ENCODE data around the gene PLB1. TPM values are rescaled to one million over a fixed set of nuclear protein-coding genes. Genes with fewer than 3 reads are reported as not detected.

The PLB1 gene
- polyA plus RNA-seq, 12 donors = 1.6 to 10.3 (median 1.9) TPM; not detected in 2

DNA sequence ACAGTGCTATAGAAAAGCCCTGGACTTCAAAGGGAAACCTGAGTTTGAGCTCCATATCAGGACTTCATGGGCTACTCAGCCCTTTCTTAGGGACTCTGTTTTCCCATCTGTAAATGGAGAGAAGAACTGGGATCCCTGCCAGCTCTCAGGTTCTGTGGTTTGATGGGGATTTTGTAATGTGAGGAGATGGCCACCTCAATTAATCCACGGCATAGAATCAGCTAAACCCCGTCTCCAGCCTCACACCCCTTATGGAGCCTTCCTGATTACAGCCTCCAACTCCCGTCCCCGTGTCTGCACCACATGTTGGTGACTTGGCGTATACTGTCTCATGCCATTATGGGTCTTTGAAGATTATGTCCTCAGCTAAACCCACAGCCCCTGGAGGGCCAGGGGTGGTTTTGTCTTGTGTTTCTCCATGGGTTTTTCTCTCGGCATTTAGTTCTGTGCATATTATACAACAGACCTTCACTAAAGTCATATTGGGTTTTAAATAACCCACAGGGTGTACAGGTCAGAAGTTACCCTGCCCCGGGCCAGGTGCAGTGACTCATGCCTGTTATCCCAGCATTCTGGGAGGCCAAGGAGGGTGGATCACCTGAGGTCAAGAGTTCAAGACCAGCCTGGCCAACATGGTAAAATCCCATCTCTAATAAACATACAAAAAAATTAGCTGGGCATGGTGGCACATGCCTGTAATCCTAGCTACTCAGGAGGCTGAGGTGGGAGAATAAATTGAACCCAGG, 192.0 kb downstream of the PLB1 start:
- no peak for DNase-seq

DNA sequence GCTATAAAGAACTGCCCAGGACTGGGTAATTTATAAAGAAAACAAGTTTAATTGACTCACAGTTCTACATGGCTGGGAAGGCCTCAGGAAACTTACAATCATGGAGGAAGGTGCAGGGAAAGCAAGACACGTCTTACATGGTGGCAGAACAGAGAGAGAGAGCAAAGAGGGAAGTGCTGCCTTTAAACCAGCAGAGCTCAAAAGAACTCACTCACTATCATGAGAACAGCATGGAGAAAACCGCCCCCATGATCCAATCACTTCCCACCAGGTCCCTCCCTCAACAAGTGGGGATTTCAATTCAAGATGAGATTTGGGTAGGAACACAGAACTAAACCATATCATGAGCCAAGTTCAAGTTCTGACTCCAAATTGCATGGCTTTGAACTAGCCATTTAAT, 193.0 kb downstream of the PLB1 start:
- no peak for DNase-seq

DNA sequence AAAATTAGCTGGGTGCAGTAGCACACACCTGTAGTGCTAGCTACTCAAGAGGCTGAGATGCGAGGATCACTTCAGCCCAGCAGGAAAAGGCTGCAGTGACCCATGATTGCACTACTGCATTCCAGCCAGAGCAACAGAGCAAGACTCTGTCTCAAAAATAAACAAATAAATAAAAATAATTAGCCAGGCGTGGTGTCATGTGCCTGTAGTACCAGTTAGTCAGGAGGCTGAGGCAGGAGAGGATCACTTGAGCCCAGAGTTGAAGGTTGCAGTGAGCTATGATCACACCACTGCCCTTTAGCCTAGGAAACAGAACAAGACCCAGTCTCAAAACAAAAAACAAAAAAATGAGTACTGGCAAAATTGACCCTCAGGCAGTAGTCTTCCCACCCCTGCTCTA, 193.9 kb downstream of the PLB1 start:
- DNase-seq = no peak

DNA sequence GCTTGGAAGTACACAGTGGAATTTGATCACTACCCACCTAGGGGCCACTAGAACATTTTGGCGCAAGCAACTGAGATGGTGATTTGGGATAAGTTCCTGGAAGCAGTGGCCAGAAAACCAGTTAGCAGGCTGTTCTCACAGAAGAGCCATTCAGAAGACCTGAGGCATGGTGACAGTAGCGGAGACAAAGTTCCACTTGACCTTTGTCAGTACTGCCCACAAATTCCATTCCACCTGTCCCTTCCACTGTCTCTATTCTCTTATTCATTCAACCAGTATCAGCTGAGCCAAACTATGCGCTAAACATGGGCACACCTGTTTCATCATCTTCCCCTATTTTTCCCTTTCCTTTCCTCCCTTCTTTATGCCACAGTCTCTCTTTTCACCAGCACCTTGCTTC, 196.6 kb downstream of the PLB1 start:
- DNase-seq = no peak

DNA sequence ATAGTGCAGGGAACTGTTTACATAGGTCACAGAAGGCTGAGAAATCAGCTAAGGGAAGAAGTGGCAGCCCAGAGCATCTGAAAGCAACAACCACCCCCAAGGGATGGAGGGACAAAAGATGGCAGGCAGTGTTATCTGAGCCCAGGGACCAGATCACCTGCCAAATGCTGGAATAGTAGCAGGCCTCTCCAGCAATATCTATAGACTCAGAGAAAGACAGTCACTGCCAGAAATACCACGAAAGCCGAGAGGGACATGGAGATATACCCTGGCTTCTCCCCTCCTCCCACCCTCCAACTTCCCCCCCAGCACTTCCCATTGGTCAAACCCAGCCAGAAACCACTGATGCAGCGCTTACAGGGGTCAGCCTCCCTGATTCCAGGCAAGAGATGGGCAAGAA, 197.4 kb downstream of the PLB1 start:
- DNase-seq = no peak

Other genes starting within 250 kb of the PLB1 start
- gene FOSL2, start 103.2 kb upstream of the PLB1 start, polyA plus RNA-seq (ENCODE audit: insufficient read length in 12 of 12) = 10 to 100 TPM in 10 of 12 donors, 1 to 10 TPM in 1, not detected in 1; 9.8 to 65.4 (median 16.5) TPM

All from muscle of arm (tissue), 12 donors.